GM12891 (cell line): ENCODE results near the gene DKKL1.

Experiments
- DNase-seq: peaks from one replicate; pipeline ENCODE4 v3.0.0; 2011; ENCODE audit warnings: low spot score; ENCODE audit not compliant: insufficient read length
- FAIRE-seq: peaks from 2 replicates; lab custom pipeline; 2011; peaks lifted over from hg19 to GRCh38; lab: Jason Lieb, UNC
- PAX5 ChIP-seq: IDR thresholded peaks from 2 replicates; pipeline ENCODE4 v1.6.1; 2011; ENCODE audit warnings: low read length, moderate library complexity, mild to moderate bottlenecking; ENCODE audit not compliant: insufficient read depth, severe bottlenecking
- POLR2A ChIP-seq: IDR thresholded peaks from 2 replicates; pipeline ENCODE4 v1.6.1; 2011; ENCODE audit warnings: low read depth, low read length, control low read depth
- POLR2AphosphoS5 ChIP-seq: IDR thresholded peaks from 2 replicates; pipeline ENCODE4 v1.6.1; 2011; ENCODE audit warnings: low read depth, low read length, control low read depth
- POU2F2 ChIP-seq: IDR thresholded peaks from 2 replicates; pipeline ENCODE4 v1.6.1; 2011; ENCODE audit warnings: low read depth, mild to moderate bottlenecking, control low read depth, low read length, moderate library complexity
- SPI1 ChIP-seq: IDR thresholded peaks from 2 replicates; pipeline ENCODE4 v1.6.1; 2011; ENCODE audit warnings: low read depth, low read length, control low read depth
- TAF1 ChIP-seq: IDR thresholded peaks from 2 replicates; pipeline ENCODE4 v1.6.1; 2011; ENCODE audit warnings: low read depth, low read length, control low read depth

The DKKL1 gene

GRCh38 chr19:49409441-49410029, 45.9 kb downstream of the DKKL1 start:
- TF ChIP-seq POU2F2 (no peak), SPI1 (peak; percentile 96)
- no peak for DNase-seq
- peak; percentile 90 for FAIRE-seq

GRCh38 chr19:49411681-49412326, 48.1 kb downstream of the DKKL1 start:
- no peak for FAIRE-seq
- TF ChIP-seq POLR2A = no peak
- no peak for DNase-seq

DNA sequence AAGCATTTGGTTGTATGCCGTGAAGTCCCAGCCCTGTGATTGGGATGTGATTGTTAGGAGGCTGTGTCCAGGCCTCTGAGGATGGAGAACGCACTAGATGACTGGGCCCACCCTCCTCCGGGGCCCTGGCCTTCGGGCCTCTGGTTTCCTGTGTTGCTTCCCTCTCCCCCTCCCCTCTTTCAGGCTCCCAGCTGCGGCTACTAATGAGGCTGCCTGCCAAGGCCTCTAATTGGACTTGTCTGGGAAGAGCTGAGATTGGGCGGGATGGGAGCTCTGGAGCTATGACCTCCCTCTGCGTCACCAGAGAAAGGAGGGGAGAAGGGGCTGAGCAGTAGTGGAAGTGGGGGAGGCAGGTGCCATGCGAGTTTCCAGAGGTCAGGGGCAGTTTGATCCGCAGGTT, 49.7 kb downstream of the DKKL1 start:
- no peak for FAIRE-seq
- TF ChIP-seq SPI1 (no peak), PAX5 (no peak)
- DNase-seq = no peak

DNA sequence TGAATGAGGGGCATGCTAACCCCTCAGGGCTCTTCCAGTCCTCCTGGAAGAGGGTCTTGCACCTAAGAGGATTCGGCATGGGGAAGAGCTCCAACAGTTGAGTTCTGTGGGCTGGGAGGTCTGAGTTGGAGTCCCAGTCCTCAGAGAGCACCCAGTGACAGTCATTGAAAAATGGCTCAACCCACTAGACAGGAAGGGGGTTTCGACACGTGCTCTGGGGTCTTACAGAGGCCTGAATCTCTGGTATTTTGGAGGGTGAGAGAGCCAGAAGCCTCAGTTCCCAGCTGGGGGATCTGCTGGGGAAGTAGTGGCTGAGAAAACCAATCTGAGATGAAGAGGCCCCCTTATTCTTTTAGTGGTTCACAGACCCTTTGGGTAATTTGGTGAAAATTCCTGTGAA, 50.6 kb downstream of the DKKL1 start:
- DNase-seq = no peak

GRCh38 chr19:49415102-49415809, 51.6 kb downstream of the DKKL1 start:
- DNase-seq (no peak), FAIRE-seq (peak; percentile 87)
- TF ChIP-seq POU2F2 = peak; percentile 85
- no peak for TF ChIP-seq POLR2A

More for the DNA sequence above, 50.6 kb downstream of the DKKL1 start:
- TF ChIP-seq POLR2A = no peak
- no peak for TF ChIP-seq SPI1
- no peak for TF ChIP-seq POLR2AphosphoS5
- TF ChIP-seq TAF1 = no peak
- no peak for TF ChIP-seq PAX5
- no peak for FAIRE-seq

DNA sequence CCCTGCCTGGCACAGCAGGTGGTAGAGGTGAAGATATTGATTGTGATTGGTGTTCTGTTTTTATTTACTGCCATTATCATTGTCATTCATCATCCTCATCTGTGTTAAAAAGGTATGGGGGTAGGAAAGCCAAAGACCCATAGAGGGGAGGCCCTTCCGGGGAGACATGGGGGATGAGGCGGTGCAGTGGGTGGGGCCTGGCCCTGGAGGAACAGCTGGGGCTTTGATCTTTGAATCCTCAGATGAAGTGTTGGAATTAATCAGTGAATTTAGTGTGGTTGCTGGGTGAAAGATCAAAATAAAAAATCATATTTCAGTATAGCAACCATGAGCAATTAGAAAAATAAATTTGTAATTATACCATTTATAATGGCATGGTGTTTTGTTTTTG, 52.1 kb downstream of the DKKL1 start:
- DNase-seq = no peak
- peak; percentile 40 for FAIRE-seq
- TF ChIP-seq POLR2AphosphoS5 (no peak), POU2F2 (no peak), TAF1 (no peak), PAX5 (no peak), POLR2A (no peak), SPI1 (no peak)

DNA sequence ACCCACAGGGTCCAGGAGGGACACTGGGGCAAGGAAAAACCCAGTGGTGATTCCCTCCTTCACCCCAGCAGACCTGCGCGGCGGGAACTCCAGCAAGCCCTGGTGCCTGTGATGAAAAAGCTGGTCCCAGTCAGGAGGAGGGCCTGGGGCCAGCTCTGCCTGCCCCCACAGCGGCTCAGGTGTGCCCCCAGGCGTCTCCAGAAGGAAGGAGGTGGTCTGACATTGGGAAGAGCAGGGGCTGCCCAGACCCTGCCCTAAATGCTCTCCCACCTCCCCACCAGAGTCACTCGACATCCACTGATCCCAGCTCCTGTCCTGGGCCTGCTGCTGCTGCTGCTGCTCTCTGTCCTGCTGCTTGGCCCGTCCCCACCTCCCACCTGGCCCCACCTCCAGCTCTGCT, 53.4 kb downstream of the DKKL1 start:
- FAIRE-seq (no peak), DNase-seq (no peak)
- TF ChIP-seq POLR2A (no peak), PAX5 (no peak), TAF1 (no peak), SPI1 (no peak), POU2F2 (no peak), POLR2AphosphoS5 (no peak)

- no peak for FAIRE-seq
- DNase-seq = no peak
- TF ChIP-seq SPI1 (no peak), PAX5 (no peak), POU2F2 (no peak), TAF1 (no peak), POLR2AphosphoS5 (no peak), POLR2A (no peak)
These were observed 54.8 kb downstream of the DKKL1 start for GRCh38 chr19:49418511-49418910.

DNA sequence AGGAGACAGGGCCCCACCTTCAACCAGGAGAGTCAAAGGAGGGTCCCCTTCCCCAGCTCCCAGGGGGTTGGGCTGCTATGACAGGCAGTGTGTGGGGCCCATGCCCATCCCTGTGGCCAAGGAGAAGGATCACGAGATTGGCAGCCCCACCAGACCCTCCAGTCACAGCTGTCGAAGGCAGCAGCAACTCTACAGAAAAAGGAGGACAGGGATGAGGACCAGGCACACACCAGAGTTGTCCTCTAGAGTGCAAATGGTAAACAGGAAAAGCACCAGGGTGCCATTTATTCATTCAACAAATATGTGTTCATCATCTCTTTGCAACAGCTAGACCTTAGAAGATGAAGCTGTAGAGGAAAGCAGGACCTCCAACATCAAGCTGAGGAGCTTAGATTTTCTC, 55.5 kb downstream of the DKKL1 start:
- DNase-seq = no peak
- no peak for FAIRE-seq
- TF ChIP-seq TAF1 (no peak), SPI1 (no peak), PAX5 (no peak)

- TF ChIP-seq TAF1 (no peak), SPI1 (no peak), POLR2AphosphoS5 (no peak), PAX5 (no peak), POU2F2 (no peak), POLR2A (no peak)
- DNase-seq (no peak), FAIRE-seq (no peak)
These were observed 56.5 kb downstream of the DKKL1 start for GRCh38 chr19:49420227-49420626.
